SK-N-SH treated with all-trans-retinoic acid at 6 μM for 48 hours (cell line): ENCODE measurements around the gene HGFAC.

Source experiments
- ATAC-seq: fragments of 200-7000 bp; cut with Tn5 transposase; 3 replicates; pipeline ENCODE4 v1.9.1; 2020; ENCODE audit warnings: mild to moderate bottlenecking, moderate library complexity
- ARNTL ChIP-seq: fragments of 450-650 bp; formaldehyde crosslinking; IDR thresholded peaks from 2 replicates; pipeline ENCODE4 v1.5.0; 2020; ENCODE audit warnings: low read depth, mild to moderate bottlenecking, moderate library complexity, borderline replicate concordance
- BACH2 ChIP-seq: fragments of 250-450 bp; sonication (Bioruptor Pico); IDR thresholded peaks from 2 replicates; pipeline ENCODE4 v1.9.0; 2021; ENCODE audit warnings: mild to moderate bottlenecking, borderline replicate concordance
- CSDC2 ChIP-seq: fragments of 250-450 bp; sonication (Bioruptor Pico); IDR thresholded peaks from 2 replicates; pipeline ENCODE4 v1.5.0; 2020; ENCODE audit warnings: mild to moderate bottlenecking, moderate library complexity
- ESRRG ChIP-seq: fragments of 250-450 bp; sonication (Bioruptor Pico); IDR thresholded peaks from 2 replicates; pipeline ENCODE4 v1.6.1; 2021; ENCODE audit warnings: mild to moderate bottlenecking
- GLIS3 ChIP-seq: fragments of 250-450 bp; sonication (Bioruptor Pico); IDR thresholded peaks from 2 replicates; pipeline ENCODE4 v1.5.0; 2020; ENCODE audit warnings: mild to moderate bottlenecking, moderate library complexity
- ISL1 ChIP-seq: fragments of 250-450 bp; sonication (Bioruptor Pico); IDR thresholded peaks from 2 replicates; pipeline ENCODE4 v2.1.2; 2022; ENCODE audit warnings: mild to moderate bottlenecking, moderate library complexity
- OSR1 ChIP-seq: fragments of 250-450 bp; sonication (Bioruptor Pico); IDR thresholded peaks from 2 replicates; pipeline ENCODE4 v1.8.0; 2022; ENCODE audit warnings: moderate library complexity, mild to moderate bottlenecking, inconsistent platforms
- PPARA ChIP-seq: fragments of 250-450 bp; sonication (Bioruptor Pico); IDR thresholded peaks from 2 replicates; pipeline ENCODE4 v1.5.0; 2020; ENCODE audit warnings: mild to moderate bottlenecking, borderline replicate concordance
- RARB ChIP-seq: fragments of 250-450 bp; sonication (Bioruptor Pico); IDR thresholded peaks from 2 replicates; pipeline ENCODE4 v1.8.0; 2021; ENCODE audit warnings: mild to moderate bottlenecking, moderate library complexity
- SNAI2 ChIP-seq: fragments of 250-450 bp; sonication (Bioruptor Pico); IDR thresholded peaks from 2 replicates; pipeline ENCODE4 v1.5.0; 2020; ENCODE audit warnings: mild to moderate bottlenecking, moderate library complexity
- TCF4 ChIP-seq: fragments of 250-450 bp; sonication (Bioruptor Pico); IDR thresholded peaks from 2 replicates; pipeline ENCODE4 v1.8.0; 2021; ENCODE audit warnings: mild to moderate bottlenecking, moderate library complexity, borderline replicate concordance
- TOX ChIP-seq: fragments of 250-450 bp; sonication (Bioruptor Pico); IDR thresholded peaks from 2 replicates; pipeline ENCODE4 v1.8.0; 2021; ENCODE audit warnings: mild to moderate bottlenecking, moderate library complexity, borderline replicate concordance
- ZC3H10 ChIP-seq: fragments of 250-450 bp; sonication (Bioruptor Pico); IDR thresholded peaks from 2 replicates; pipeline ENCODE4 v1.5.1; 2021; ENCODE audit warnings: mild to moderate bottlenecking, moderate library complexity
- ZFP3 ChIP-seq: fragments of 250-450 bp; sonication (Bioruptor Pico); IDR thresholded peaks from 2 replicates; pipeline ENCODE4 v1.5.0; 2020; ENCODE audit warnings: mild to moderate bottlenecking, moderate library complexity
- ZFP30 ChIP-seq: fragments of 450-650 bp; formaldehyde crosslinking; IDR thresholded peaks from 2 replicates; pipeline ENCODE4 v1.5.0; 2022; ENCODE audit warnings: mild to moderate bottlenecking, moderate library complexity
- ZNF565 ChIP-seq: fragments of 450-650 bp; formaldehyde crosslinking; conservative IDR thresholded peaks from 2 replicates; pipeline ENCODE4 v1.5.0; 2020; ENCODE audit warnings: low read depth, mild to moderate bottlenecking, moderate library complexity
- ZNF70 ChIP-seq: fragments of 450-650 bp; formaldehyde crosslinking; IDR thresholded peaks from 2 replicates; pipeline ENCODE4 v1.5.0; 2020; ENCODE audit warnings: mild to moderate bottlenecking, moderate library complexity
- TF ChIP-seq, protein P1 (sequence below): fragments of 250-450 bp; sonication (Bioruptor Pico); IDR thresholded peaks from 2 replicates; pipeline ENCODE4 v1.8.0; 2021; ENCODE audit warnings: low read depth, mild to moderate bottlenecking, moderate library complexity, borderline replicate concordance
- TF ChIP-seq, protein P2 (sequence below): fragments of 250-450 bp; sonication (Bioruptor Pico); IDR thresholded peaks from 2 replicates; pipeline ENCODE4 v1.8.0; 2020; ENCODE audit warnings: mild to moderate bottlenecking, moderate library complexity, borderline replicate concordance
- TF ChIP-seq, protein P3 (sequence below): fragments of 250-450 bp; sonication (Bioruptor Pico); IDR thresholded peaks from 2 replicates; pipeline ENCODE4 v1.5.1; 2020; ENCODE audit warnings: low read depth, mild to moderate bottlenecking, moderate library complexity
- TF ChIP-seq, protein P4 (sequence below): fragments of 250-450 bp; sonication (Bioruptor Pico); IDR thresholded peaks from 2 replicates; pipeline ENCODE4 v1.5.1; 2021; ENCODE audit warnings: mild to moderate bottlenecking, moderate library complexity
- TF ChIP-seq, protein P5 (sequence below): fragments of 250-450 bp; sonication (Bioruptor Pico); IDR thresholded peaks from 2 replicates; pipeline ENCODE4 v1.5.0; 2020; ENCODE audit warnings: mild to moderate bottlenecking, moderate library complexity

The HGFAC gene

DNA sequence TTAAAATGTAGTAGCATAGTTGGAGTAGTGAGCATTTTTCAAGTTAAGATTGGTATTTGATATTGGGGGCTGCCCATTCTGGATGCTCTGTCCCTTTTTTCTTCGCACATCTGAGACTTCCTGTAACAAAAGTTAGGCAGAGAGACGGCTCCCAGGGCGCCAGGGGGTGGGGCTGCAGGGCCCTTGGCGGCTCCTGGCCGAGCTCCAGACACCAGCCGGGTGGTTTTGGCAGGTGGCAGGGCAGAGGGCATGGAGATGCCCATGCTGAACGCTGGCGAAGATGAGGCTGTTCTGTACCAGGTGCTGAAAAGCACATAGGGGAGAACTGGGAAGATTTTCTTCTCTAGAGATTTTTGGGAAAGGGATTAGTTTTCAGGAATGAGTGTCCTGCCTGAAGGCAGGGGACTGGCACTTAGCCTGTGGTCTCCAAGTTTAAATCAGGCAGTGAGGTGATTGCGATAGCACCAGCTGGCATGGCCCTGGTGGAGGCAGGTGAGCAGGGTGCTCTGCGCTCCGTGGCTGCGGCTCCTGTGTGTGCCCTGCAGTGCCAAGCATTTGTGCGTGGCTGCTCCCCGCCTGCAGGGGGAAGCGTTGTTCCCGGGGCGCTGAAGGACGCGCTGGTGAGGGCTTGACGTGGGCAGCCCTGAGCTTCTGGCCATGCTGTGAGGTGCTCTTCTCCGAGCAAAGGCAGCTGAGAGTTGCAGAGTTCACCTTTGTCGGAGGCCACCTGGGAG lies 23.6 kb upstream of the HGFAC start (continued):
- no peak for TF ChIP-seq ARNTL (CRISPR knock-in tag)
- no peak for TF ChIP-seq ZC3H10 (CRISPR knock-in tag)
- no peak for TF ChIP-seq BACH2 (CRISPR knock-in tag)

DNA sequence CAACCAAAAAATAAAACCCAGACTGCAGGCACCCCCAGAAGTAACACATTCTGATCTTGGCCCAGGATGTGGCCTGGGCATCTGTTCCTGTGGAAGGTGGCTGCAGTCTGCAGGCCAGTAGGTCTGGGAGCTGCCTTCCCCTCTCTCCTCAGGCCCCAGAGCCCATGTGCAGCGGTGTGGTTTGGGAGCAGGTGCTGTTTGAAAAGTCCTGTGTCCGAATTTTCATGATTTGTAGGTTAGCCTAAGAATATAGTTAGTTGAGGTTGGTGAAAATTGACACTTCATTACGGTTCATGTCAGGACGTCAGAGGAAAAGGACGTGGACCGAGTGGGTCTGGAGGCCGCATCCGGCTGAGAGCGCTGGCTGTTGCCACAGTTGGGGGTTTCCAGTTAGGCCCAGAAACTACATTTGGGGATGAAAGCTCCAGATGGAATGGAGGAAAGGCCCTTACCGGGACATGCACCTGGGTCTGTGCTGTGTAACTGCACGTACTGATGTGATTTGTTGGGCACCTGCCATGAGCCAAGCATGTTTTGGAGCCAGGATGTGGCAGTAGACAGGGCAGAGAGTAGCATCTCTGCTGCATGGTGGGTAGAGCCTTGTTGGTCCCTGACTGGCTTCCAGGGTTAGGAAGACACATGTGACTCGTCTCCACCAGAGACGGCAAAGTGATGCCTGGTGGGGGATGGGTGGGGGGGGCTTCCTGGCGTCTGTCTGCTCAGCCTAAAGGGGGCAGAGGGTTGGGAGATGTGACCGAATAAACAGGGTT lies 21.7 kb upstream of the HGFAC start:
- no peak for TF ChIP-seq TCF4 (CRISPR knock-in tag)
- TF ChIP-seq, protein P1, sequence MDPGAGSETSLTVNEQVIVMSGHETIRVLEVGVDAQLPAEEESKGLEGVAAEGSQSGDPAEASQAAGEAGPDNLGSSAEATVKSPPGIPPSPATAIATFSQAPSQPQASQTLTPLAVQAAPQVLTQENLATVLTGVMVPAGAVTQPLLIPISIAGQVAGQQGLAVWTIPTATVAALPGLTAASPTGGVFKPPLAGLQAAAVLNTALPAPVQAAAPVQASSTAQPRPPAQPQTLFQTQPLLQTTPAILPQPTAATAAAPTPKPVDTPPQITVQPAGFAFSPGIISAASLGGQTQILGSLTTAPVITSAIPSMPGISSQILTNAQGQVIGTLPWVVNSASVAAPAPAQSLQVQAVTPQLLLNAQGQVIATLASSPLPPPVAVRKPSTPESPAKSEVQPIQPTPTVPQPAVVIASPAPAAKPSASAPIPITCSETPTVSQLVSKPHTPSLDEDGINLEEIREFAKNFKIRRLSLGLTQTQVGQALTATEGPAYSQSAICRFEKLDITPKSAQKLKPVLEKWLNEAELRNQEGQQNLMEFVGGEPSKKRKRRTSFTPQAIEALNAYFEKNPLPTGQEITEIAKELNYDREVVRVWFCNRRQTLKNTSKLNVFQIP (CRISPR knock-in tag): no peak
- TF ChIP-seq, protein P2, sequence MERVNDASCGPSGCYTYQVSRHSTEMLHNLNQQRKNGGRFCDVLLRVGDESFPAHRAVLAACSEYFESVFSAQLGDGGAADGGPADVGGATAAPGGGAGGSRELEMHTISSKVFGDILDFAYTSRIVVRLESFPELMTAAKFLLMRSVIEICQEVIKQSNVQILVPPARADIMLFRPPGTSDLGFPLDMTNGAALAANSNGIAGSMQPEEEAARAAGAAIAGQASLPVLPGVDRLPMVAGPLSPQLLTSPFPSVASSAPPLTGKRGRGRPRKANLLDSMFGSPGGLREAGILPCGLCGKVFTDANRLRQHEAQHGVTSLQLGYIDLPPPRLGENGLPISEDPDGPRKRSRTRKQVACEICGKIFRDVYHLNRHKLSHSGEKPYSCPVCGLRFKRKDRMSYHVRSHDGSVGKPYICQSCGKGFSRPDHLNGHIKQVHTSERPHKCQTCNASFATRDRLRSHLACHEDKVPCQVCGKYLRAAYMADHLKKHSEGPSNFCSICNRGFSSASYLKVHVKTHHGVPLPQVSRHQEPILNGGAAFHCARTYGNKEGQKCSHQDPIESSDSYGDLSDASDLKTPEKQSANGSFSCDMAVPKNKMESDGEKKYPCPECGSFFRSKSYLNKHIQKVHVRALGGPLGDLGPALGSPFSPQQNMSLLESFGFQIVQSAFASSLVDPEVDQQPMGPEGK (CRISPR knock-in tag): no peak
- TF ChIP-seq, protein P3, sequence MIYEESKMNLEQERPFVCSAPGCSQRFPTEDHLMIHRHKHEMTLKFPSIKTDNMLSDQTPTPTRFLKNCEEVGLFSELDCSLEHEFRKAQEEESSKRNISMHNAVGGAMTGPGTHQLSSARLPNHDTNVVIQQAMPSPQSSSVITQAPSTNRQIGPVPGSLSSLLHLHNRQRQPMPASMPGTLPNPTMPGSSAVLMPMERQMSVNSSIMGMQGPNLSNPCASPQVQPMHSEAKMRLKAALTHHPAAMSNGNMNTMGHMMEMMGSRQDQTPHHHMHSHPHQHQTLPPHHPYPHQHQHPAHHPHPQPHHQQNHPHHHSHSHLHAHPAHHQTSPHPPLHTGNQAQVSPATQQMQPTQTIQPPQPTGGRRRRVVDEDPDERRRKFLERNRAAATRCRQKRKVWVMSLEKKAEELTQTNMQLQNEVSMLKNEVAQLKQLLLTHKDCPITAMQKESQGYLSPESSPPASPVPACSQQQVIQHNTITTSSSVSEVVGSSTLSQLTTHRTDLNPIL: no peak
- no peak for TF ChIP-seq ZNF565
- TF ChIP-seq, protein P4, sequence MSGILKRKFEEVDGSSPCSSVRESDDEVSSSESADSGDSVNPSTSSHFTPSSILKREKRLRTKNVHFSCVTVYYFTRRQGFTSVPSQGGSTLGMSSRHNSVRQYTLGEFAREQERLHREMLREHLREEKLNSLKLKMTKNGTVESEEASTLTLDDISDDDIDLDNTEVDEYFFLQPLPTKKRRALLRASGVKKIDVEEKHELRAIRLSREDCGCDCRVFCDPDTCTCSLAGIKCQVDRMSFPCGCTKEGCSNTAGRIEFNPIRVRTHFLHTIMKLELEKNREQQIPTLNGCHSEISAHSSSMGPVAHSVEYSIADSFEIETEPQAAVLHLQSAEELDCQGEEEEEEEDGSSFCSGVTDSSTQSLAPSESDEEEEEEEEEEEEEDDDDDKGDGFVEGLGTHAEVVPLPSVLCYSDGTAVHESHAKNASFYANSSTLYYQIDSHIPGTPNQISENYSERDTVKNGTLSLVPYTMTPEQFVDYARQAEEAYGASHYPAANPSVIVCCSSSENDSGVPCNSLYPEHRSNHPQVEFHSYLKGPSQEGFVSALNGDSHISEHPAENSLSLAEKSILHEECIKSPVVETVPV: no peak
- no peak for TF ChIP-seq TOX (CRISPR knock-in tag)
- no peak for TF ChIP-seq ZFP30
- TF ChIP-seq RARB (CRISPR knock-in tag): no peak
- TF ChIP-seq ARNTL (CRISPR knock-in tag): no peak
- no peak for TF ChIP-seq PPARA (CRISPR knock-in tag)
- no peak for TF ChIP-seq OSR1 (CRISPR knock-in tag)
- no peak for TF ChIP-seq GLIS3 (CRISPR knock-in tag)
- TF ChIP-seq SNAI2 (CRISPR knock-in tag): no peak
- no peak for TF ChIP-seq ZNF70 (CRISPR knock-in tag)
- no peak for TF ChIP-seq ZC3H10 (CRISPR knock-in tag)
- no peak for TF ChIP-seq ISL1 (CRISPR knock-in tag)

DNA sequence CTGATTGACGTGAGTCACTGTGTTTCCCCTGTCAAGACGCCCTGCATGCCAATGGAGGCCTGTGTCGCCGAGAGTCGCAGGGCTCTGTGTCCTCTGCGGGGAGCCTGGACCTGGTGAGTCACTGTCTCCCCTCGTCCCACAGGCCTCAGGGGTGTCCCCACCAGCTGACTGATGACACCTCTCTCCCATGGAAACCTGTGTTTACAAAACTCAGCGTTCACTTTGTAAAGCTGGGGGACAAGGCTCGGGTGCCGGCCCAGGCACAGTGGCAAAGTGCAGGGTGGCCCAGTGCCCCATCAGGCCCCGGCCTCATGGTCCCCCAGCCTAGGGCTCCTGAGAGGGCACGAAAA lies 21.2 kb upstream of the HGFAC start:
- ATAC-seq: no peak
- TF ChIP-seq, protein P3: no peak
- TF ChIP-seq ZFP30 (no peak), TOX (CRISPR knock-in tag) (no peak), ARNTL (CRISPR knock-in tag) (no peak), SNAI2 (CRISPR knock-in tag) (no peak), OSR1 (CRISPR knock-in tag) (no peak), ZNF70 (CRISPR knock-in tag) (no peak), RARB (CRISPR knock-in tag) (no peak), ZC3H10 (CRISPR knock-in tag) (no peak), ZNF565 (no peak), ZFP3 (CRISPR knock-in tag) (no peak), ESRRG (CRISPR knock-in tag) (no peak), BACH2 (CRISPR knock-in tag) (no peak), TCF4 (CRISPR knock-in tag) (no peak), CSDC2 (CRISPR knock-in tag) (no peak), ISL1 (CRISPR knock-in tag) (no peak), PPARA (CRISPR knock-in tag) (no peak)
- TF ChIP-seq, protein P2 (CRISPR knock-in tag): no peak
- TF ChIP-seq, protein P5, sequence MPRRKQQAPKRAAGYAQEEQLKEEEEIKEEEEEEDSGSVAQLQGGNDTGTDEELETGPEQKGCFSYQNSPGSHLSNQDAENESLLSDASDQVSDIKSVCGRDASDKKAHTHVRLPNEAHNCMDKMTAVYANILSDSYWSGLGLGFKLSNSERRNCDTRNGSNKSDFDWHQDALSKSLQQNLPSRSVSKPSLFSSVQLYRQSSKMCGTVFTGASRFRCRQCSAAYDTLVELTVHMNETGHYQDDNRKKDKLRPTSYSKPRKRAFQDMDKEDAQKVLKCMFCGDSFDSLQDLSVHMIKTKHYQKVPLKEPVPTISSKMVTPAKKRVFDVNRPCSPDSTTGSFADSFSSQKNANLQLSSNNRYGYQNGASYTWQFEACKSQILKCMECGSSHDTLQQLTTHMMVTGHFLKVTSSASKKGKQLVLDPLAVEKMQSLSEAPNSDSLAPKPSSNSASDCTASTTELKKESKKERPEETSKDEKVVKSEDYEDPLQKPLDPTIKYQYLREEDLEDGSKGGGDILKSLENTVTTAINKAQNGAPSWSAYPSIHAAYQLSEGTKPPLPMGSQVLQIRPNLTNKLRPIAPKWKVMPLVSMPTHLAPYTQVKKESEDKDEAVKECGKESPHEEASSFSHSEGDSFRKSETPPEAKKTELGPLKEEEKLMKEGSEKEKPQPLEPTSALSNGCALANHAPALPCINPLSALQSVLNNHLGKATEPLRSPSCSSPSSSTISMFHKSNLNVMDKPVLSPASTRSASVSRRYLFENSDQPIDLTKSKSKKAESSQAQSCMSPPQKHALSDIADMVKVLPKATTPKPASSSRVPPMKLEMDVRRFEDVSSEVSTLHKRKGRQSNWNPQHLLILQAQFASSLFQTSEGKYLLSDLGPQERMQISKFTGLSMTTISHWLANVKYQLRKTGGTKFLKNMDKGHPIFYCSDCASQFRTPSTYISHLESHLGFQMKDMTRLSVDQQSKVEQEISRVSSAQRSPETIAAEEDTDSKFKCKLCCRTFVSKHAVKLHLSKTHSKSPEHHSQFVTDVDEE (CRISPR knock-in tag): no peak

More for the DNA sequence above, 21.7 kb upstream of the HGFAC start:
- ATAC-seq: no peak
